Suprapubic skin (tissue), 4 donors: ENCODE results near the gene GPN2. TPM values are rescaled to one million over a fixed set of nuclear protein-coding genes. Genes with fewer than 3 reads are reported as not detected.

Experiments used
- DNase-seq, 2 donors: peaks; one replicate each; pipeline ENCODE4 v3.0.0-alpha.2; 2019; ENCODE audit warnings: low spot score in 2 of 2
- H3K27ac ChIP-seq: fragments of 200-600 bp; sonication (generic); one replicate; pipeline ENCODE4 v1.5.1; 2019
- H3K27me3 ChIP-seq: fragments of 200-600 bp; sonication (generic); one replicate; pipeline ENCODE4 v1.5.1; 2019
- H3K36me3 ChIP-seq: fragments of 200-600 bp; sonication (generic); one replicate; pipeline ENCODE4 v1.5.1; 2019
- H3K4me1 ChIP-seq: fragments of 200-600 bp; sonication (generic); one replicate; pipeline ENCODE4 v1.5.1; 2019
- H3K4me3 ChIP-seq: fragments of 200-600 bp; sonication (generic); one replicate; pipeline ENCODE4 v1.5.1; 2019; ENCODE audit warnings: mild to moderate bottlenecking
- H3K9me3 ChIP-seq: fragments of 200-600 bp; sonication (generic); one replicate; pipeline ENCODE4 v1.5.1; 2019
- EP300 ChIP-seq: sonication (generic); formaldehyde crosslinking; IDR thresholded peaks from one replicate; pipeline ENCODE4 v1.6.1; 2017; ENCODE audit warnings: antibody characterized with exemption
- POLR2A ChIP-seq, 2 donors: fragments of 450-650 bp; IDR thresholded peaks; one replicate each; pipeline ENCODE4 v1.6.1; 2017; ENCODE audit warnings: antibody characterized with exemption in 2 of 2, mild to moderate bottlenecking in 2 of 2, moderate library complexity in 2 of 2
- POLR2AphosphoS5 ChIP-seq, 3 donors: sonication (generic); formaldehyde crosslinking; IDR thresholded peaks; one replicate each; pipeline ENCODE4 v1.6.1; 2017; ENCODE audit warnings: antibody characterized with exemption in 3 of 3
- WGBS: methylation state at CpG from one replicate; pipeline ENCODE4 v1.1.5; 2018; 5-methylcytosine and 5-hydroxymethylcytosine counted together
- total RNA-seq, 4 donors: library from RNA; depleted of rRNA; stranded (reverse); fragments of >200 nt; gene quantifications; one replicate each; pipeline ENCODE4 v1.1.0, GENCODE V29; 2016
- TF ChIP-seq, protein P1 (sequence below), 2 donors: fragments of 200-600 bp in 1 of 2; fragments of 450-650 bp in 1 of 2; sonication (generic) in 1 of 2; IDR thresholded peaks; one replicate each; pipeline ENCODE4 v1.5.1; 2016 to 2019; ENCODE audit warnings: antibody characterized with exemption in 2 of 2, mild to moderate bottlenecking in 1 of 2, moderate library complexity in 1 of 2

GPN2 gene
- total RNA-seq, 4 donors from 2014 or later = 13.2 to 25.3 (median 18.8) TPM

- 62% methylated on average over 18 of the region's 21 CpGs for WGBS
- TF ChIP-seq EP300 (no peak), POLR2A (IDR thresholded peaks at IDR 0.05) (no peak), POLR2AphosphoS5 (IDR thresholded peaks at IDR 0.05) (no peak)
- TF ChIP-seq, protein P1, sequence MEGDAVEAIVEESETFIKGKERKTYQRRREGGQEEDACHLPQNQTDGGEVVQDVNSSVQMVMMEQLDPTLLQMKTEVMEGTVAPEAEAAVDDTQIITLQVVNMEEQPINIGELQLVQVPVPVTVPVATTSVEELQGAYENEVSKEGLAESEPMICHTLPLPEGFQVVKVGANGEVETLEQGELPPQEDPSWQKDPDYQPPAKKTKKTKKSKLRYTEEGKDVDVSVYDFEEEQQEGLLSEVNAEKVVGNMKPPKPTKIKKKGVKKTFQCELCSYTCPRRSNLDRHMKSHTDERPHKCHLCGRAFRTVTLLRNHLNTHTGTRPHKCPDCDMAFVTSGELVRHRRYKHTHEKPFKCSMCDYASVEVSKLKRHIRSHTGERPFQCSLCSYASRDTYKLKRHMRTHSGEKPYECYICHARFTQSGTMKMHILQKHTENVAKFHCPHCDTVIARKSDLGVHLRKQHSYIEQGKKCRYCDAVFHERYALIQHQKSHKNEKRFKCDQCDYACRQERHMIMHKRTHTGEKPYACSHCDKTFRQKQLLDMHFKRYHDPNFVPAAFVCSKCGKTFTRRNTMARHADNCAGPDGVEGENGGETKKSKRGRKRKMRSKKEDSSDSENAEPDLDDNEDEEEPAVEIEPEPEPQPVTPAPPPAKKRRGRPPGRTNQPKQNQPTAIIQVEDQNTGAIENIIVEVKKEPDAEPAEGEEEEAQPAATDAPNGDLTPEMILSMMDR (IDR thresholded peaks at IDR 0.05) = no peak
- DNase-seq = no peak
- peaks cover 84% of the 10 kb centered on the region for H3K4me1 ChIP-seq
- no peak overlapping the region for H3K4me3 ChIP-seq
- no peaks in the 10 kb centered on the region for H3K27me3 ChIP-seq
- peaks cover 10% of the 10 kb centered on the region for H3K36me3 ChIP-seq
- H3K9me3 ChIP-seq = no peaks in the 10 kb centered on the region
- H3K27ac ChIP-seq = peak overlapping the region; percentile 83
Observed at GRCh38 chr1:26856604-26857469, 33.2 kb downstream of the GPN2 start.

DNA sequence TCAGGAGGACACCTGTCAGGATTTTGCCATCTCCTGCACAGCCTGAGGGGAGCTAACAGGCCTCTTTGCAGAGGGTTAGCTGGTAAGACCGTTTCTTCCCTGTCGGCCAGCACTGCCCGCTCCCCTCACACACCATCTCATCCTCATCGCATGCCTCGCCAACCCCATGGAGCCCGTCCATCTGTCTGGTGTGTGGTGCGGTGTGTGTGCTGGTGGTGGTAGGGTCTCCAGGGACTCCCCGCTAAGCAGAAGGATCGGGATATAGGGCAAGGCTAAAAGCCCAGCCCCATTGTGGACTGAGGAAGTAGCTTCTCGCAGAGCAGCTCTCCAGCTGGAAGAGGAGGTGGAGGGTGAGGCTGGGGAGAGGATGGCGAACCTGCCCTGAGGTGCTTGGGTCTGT is 33.9 kb downstream of the GPN2 start:
- Histone ChIP-seq H3K27me3 (no peaks in the 10 kb centered on the region), H3K4me3 (no peak overlapping the region), H3K9me3 (no peaks in the 10 kb centered on the region), H3K36me3 (peaks cover 17% of the 10 kb centered on the region), H3K27ac (peak overlapping the region; percentile 83), H3K4me1 (peaks cover 77% of the 10 kb centered on the region)
- DNase-seq = no peak
- 70% methylated on average over 11 of the region's 11 CpGs for WGBS
- no peak for TF ChIP-seq EP300
- TF ChIP-seq, protein P1 (IDR thresholded peaks at IDR 0.05) = no peak
- TF ChIP-seq POLR2A (IDR thresholded peaks at IDR 0.05) = no peak
- no peak for TF ChIP-seq POLR2AphosphoS5 (IDR thresholded peaks at IDR 0.05)

DNA sequence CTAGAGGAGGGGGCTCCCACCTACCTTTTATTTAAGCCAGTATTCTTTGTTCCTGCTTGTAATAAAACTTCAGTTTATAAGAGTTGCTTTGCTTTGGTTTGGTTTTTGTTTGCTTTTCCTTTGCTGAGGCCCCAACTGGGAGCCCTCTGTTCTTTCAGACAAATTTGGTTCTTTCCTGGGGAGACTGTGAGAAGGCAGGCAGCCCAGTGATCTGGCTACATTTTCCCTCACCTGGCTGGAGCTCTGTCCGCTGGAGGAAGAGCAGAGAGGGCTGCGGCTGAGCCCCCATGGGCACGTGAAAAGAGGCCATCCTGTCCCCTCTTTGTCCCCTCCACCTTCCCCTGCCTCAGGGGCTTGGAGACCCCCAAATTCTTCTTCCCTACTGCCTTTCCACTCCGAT is 34.4 kb downstream of the GPN2 start:
- no peak overlapping the region for H3K4me3 ChIP-seq
- H3K36me3 ChIP-seq = peaks cover 22% of the 10 kb centered on the region
- peak overlapping the region; percentile 83 for H3K27ac ChIP-seq
- DNase-seq = no peak
- peaks cover 72% of the 10 kb centered on the region for H3K4me1 ChIP-seq
- no peaks in the 10 kb centered on the region for H3K9me3 ChIP-seq
- TF ChIP-seq, protein P1 (IDR thresholded peaks at IDR 0.05) = no peak
- TF ChIP-seq POLR2A (IDR thresholded peaks at IDR 0.05) = no peak
- TF ChIP-seq EP300 = no peak
- no peak for TF ChIP-seq POLR2AphosphoS5 (IDR thresholded peaks at IDR 0.05)
- H3K27me3 ChIP-seq = no peaks in the 10 kb centered on the region
- WGBS = 90% methylated on average over 4 of the region's 4 CpGs

- WGBS = 60% methylated on average over 2 of the region's 5 CpGs
- H3K9me3 ChIP-seq = no peaks in the 10 kb centered on the region
- no peak for TF ChIP-seq POLR2AphosphoS5 (IDR thresholded peaks at IDR 0.05)
- TF ChIP-seq POLR2A (IDR thresholded peaks at IDR 0.05) = no peak
- TF ChIP-seq EP300 = no peak
- TF ChIP-seq, protein P1 (IDR thresholded peaks at IDR 0.05) = no peak
- peak overlapping the region; percentile 83 for H3K27ac ChIP-seq
- DNase-seq = no peak
- no peak overlapping the region for H3K4me3 ChIP-seq
- no peaks in the 10 kb centered on the region for H3K27me3 ChIP-seq
- H3K4me1 ChIP-seq = peaks cover 72% of the 10 kb centered on the region
- peaks cover 30% of the 10 kb centered on the region for H3K36me3 ChIP-seq
Observed at GRCh38 chr1:26854906-26855305, 35.2 kb downstream of the GPN2 start.

- DNase-seq = no peak
- Histone ChIP-seq H3K27ac (peak overlapping the region; percentile 83), H3K4me1 (peaks cover 77% of the 10 kb centered on the region), H3K9me3 (no peaks in the 10 kb centered on the region), H3K36me3 (peaks cover 43% of the 10 kb centered on the region), H3K4me3 (no peak overlapping the region), H3K27me3 (no peaks in the 10 kb centered on the region)
- WGBS = 82% methylated on average over 9 of the region's 10 CpGs
- TF ChIP-seq EP300 = no peak
- TF ChIP-seq POLR2AphosphoS5 (IDR thresholded peaks at IDR 0.05) = no peak
- TF ChIP-seq, protein P1 (IDR thresholded peaks at IDR 0.05) = no peak
- no peak for TF ChIP-seq POLR2A (IDR thresholded peaks at IDR 0.05)
Observed at GRCh38 chr1:26853600-26853999, 36.5 kb downstream of the GPN2 start.
